Fibroblast of lung (primary cell): ENCODE results near the gene RAP1A.

ENCODE experiments used
- EZH2 ChIP-seq: IDR thresholded peaks from 2 replicates; pipeline ENCODE4 v1.5.1; 2012; ENCODE audit warnings: low read length, control low read depth, mild to moderate bottlenecking; ENCODE audit errors: missing control alignments
- TF ChIP-seq, protein P1 (sequence below), 2 donors: IDR thresholded peaks in 1 of 2; conservative IDR thresholded peaks in 1 of 2; 1 replicate in 1 of 2; 2 replicates in 1 of 2; pipeline ENCODE4 v1.5.1; 2011 to 2012; ENCODE audit warnings: low read length in 2 of 2, control low read depth in 1 of 2, inconsistent platforms in 1 of 2, low read depth in 1 of 2, mild to moderate bottlenecking in 1 of 2

DNA sequence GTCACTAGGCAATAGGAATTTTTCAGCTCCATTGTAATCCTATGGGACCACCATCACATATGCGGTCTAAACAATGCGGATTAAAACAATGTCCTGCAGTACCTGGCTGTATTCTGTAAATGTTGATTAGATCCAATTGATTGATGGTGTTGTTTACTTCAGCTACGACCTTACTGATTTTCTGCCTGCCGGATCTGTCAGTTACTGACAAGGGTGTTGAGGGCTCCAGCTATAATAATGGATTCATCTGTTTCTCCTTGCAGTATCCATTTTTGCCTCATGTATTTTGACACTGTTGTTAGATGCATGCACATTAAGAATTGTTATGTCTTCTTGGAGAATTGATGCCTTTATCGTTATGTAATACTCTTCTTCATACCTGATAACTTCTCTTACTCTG lies 39.0 kb downstream of the RAP1A start:
- TF ChIP-seq, protein P1, sequence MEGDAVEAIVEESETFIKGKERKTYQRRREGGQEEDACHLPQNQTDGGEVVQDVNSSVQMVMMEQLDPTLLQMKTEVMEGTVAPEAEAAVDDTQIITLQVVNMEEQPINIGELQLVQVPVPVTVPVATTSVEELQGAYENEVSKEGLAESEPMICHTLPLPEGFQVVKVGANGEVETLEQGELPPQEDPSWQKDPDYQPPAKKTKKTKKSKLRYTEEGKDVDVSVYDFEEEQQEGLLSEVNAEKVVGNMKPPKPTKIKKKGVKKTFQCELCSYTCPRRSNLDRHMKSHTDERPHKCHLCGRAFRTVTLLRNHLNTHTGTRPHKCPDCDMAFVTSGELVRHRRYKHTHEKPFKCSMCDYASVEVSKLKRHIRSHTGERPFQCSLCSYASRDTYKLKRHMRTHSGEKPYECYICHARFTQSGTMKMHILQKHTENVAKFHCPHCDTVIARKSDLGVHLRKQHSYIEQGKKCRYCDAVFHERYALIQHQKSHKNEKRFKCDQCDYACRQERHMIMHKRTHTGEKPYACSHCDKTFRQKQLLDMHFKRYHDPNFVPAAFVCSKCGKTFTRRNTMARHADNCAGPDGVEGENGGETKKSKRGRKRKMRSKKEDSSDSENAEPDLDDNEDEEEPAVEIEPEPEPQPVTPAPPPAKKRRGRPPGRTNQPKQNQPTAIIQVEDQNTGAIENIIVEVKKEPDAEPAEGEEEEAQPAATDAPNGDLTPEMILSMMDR (conservative IDR thresholded peaks at IDR 0.05 in 1 of 2, IDR thresholded peaks at IDR 0.05 in 1 of 2; ENCODE audit: low read depth in 1 of 2, low read length in 2 of 2) = no peak
- TF ChIP-seq EZH2 = no peak
